Astrocyte (in vitro differentiated cells and primary cell): ENCODE results near the gene APOBEC3G. TPM values are rescaled to one million over a fixed set of nuclear protein-coding genes. Genes with fewer than 3 reads are reported as not detected.
A peak's percentile ranks its signal among the peaks of the same experiment; 100 is the strongest.
"Not testable (repeated sequence)": the region's sequence is repeated elsewhere in the genome, so short reads cannot be mapped to it uniquely, and the experiment has no call there.

Experiments
- DNase-seq: peaks from one replicate; pipeline ENCODE4 v3.0.0-alpha.2; 2010; ENCODE audit warnings: low read depth
- FAIRE-seq: peaks from 2 replicates; lab custom pipeline; 2011; peaks lifted over from hg19 to GRCh38; lab: Jason Lieb, UNC
- H2AFZ ChIP-seq: 2 replicates; pipeline ENCODE4 v1.6.0; 2012; ENCODE audit warnings: low read depth, low read length, inconsistent platforms
- H3K27ac ChIP-seq: 2 replicates; pipeline ENCODE4 v1.5.1; 2011; ENCODE audit warnings: low read depth, low read length, inconsistent platforms
- H3K27me3 ChIP-seq: 2 replicates; pipeline ENCODE4 v1.6.0; 2011; ENCODE audit warnings: low read length, inconsistent platforms; ENCODE audit not compliant: insufficient read depth
- H3K36me3 ChIP-seq: 2 replicates; pipeline ENCODE4 v1.5.1; 2011; ENCODE audit warnings: low read length, inconsistent platforms; ENCODE audit not compliant: insufficient read depth
- H3K4me1 ChIP-seq: 2 replicates; pipeline ENCODE4 v1.5.1; 2011; ENCODE audit warnings: low read length, inconsistent platforms; ENCODE audit not compliant: insufficient read depth
- H3K4me2 ChIP-seq: 2 replicates; pipeline ENCODE4 v1.6.0; 2012; ENCODE audit warnings: low read length, inconsistent platforms
- H3K4me3 ChIP-seq: 2 replicates; pipeline ENCODE4 v1.5.1; 2011; ENCODE audit warnings: low read depth, mild to moderate bottlenecking, low read length, inconsistent platforms; ENCODE audit not compliant: insufficient read depth
- H3K79me2 ChIP-seq: 2 replicates; pipeline ENCODE4 v1.6.0; 2012; ENCODE audit warnings: mild to moderate bottlenecking, low read length, inconsistent platforms; ENCODE audit not compliant: insufficient read depth
- H3K9ac ChIP-seq: 2 replicates; pipeline ENCODE4 v1.6.0; 2012; ENCODE audit warnings: mild to moderate bottlenecking, low read length, inconsistent platforms
- H3K9me3 ChIP-seq: 2 replicates; pipeline ENCODE4 v1.5.1; 2012; ENCODE audit warnings: low read depth, mild to moderate bottlenecking, low read length, inconsistent platforms; ENCODE audit not compliant: insufficient read depth
- H4K20me1 ChIP-seq: 2 replicates; pipeline ENCODE4 v1.6.0; 2012; ENCODE audit warnings: low read length, inconsistent platforms; ENCODE audit not compliant: insufficient read depth
- H3K27ac Mint-ChIP-seq: one replicate; pipeline ENCODE4 v1.8.0; 2021; ENCODE audit warnings: mild to moderate bottlenecking, mixed read lengths; ENCODE audit not compliant: unreplicated experiment
- H3K27me3 Mint-ChIP-seq: one replicate; pipeline ENCODE4 v1.8.0; 2021; ENCODE audit warnings: low read depth, mixed read lengths; ENCODE audit not compliant: unreplicated experiment
- H3K36me3 Mint-ChIP-seq: one replicate; pipeline ENCODE4 v1.8.0; 2021; ENCODE audit warnings: low read depth, mixed read lengths; ENCODE audit not compliant: unreplicated experiment
- H3K4me1 Mint-ChIP-seq: one replicate; pipeline ENCODE4 v1.8.0; 2021; ENCODE audit warnings: low read depth, mixed read lengths; ENCODE audit not compliant: unreplicated experiment
- H3K4me3 Mint-ChIP-seq: one replicate; pipeline ENCODE4 v1.8.0; 2021; ENCODE audit warnings: mild to moderate bottlenecking, moderate library complexity, mixed read lengths; ENCODE audit not compliant: unreplicated experiment
- H3K9me3 Mint-ChIP-seq: one replicate; pipeline ENCODE4 v1.8.0; 2021; ENCODE audit warnings: mild to moderate bottlenecking, mixed read lengths; ENCODE audit not compliant: unreplicated experiment
- CTCF ChIP-seq: IDR thresholded peaks from 2 replicates; pipeline ENCODE4 v1.5.1; 2011; ENCODE audit warnings: low read depth, mild to moderate bottlenecking, inconsistent platforms, low read length, moderate library complexity; ENCODE audit not compliant: insufficient read depth
- EZH2 ChIP-seq: IDR thresholded peaks from 2 replicates; pipeline ENCODE4 v1.6.1; 2012; ENCODE audit warnings: mild to moderate bottlenecking, low read length, inconsistent platforms; ENCODE audit not compliant: insufficient read depth
- total RNA-seq: library from RNA; stranded (reverse); gene quantifications from 2 replicates; pipeline ENCODE4 v1.2.1, GENCODE V29; 2021

APOBEC3G gene
- total RNA-seq, 1 donor from 2014 or later = 2.4 TPM

DNA sequence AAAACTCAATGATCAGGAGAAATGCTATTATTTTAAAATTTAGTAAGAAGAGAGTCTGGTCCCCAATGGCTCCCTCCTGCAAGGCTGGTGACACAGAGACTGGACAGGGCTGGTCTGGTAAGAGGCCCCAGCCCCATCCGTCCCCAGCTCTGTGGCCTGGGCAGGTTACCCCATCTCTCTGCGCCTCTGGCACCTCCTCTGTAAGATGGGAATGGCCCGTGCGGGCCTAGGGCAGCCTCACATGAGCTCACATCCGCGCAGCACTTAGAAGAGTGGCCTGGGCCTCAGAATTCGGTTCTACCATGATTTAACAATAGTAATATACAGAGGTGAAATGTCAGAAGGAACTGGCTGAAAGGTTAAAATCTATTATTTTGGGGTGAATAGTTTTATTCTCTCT lies 35.2 kb upstream of the APOBEC3G start:
- Mint-ChIP-seq H3K9me3 (no peaks in the 10 kb centered on the region), H3K36me3 (peaks cover 14% of the 10 kb centered on the region), H3K4me3 (peak overlapping the region; percentile 89), H3K4me1 (peaks cover 9% of the 10 kb centered on the region), H3K27me3 (peaks cover 2% of the 10 kb centered on the region), H3K27ac (no peak overlapping the region)
- no peaks in the 10 kb centered on the region for H3K27me3 ChIP-seq
- H3K9me3 ChIP-seq = no peaks in the 10 kb centered on the region
- no peak overlapping the region for H2AFZ ChIP-seq
- peaks cover 4% of the 10 kb centered on the region for H3K79me2 ChIP-seq
- no peak for FAIRE-seq
- H3K4me1 ChIP-seq = peaks cover 6% of the 10 kb centered on the region
- no peaks in the 10 kb centered on the region for H3K36me3 ChIP-seq
- no peak overlapping the region for H3K4me2 ChIP-seq
- no peak for TF ChIP-seq CTCF
- TF ChIP-seq EZH2 = no peak
- H3K27ac ChIP-seq = no peak overlapping the region
- H3K9ac ChIP-seq = no peak overlapping the region
- H4K20me1 ChIP-seq = no peaks in the 10 kb centered on the region
- DNase-seq = no peak
- no peak overlapping the region for H3K4me3 ChIP-seq

- H2AFZ ChIP-seq, H3K9me3 Mint-ChIP-seq, FAIRE-seq, DNase-seq, H3K4me2 ChIP-seq, H3K36me3 ChIP-seq, H3K4me3 Mint-ChIP-seq, H3K79me2 ChIP-seq, H3K4me3 ChIP-seq, H3K9me3 ChIP-seq, H4K20me1 ChIP-seq, H3K4me1 ChIP-seq, H3K27me3 Mint-ChIP-seq, H3K27ac Mint-ChIP-seq, H3K27ac ChIP-seq, H3K9ac ChIP-seq, H3K27me3 ChIP-seq: not testable (repeated sequence)
- H3K4me1 Mint-ChIP-seq = peaks cover 13% of the 10 kb centered on the region
- H3K36me3 Mint-ChIP-seq = peaks cover 14% of the 10 kb centered on the region
Measured at GRCh38 chr22:39043063-39043462, 34.0 kb upstream of the APOBEC3G start.

GRCh38 chr22:39045136-39045535 lies 31.9 kb upstream of the APOBEC3G start:
- DNase-seq, H3K79me2 ChIP-seq, H2AFZ ChIP-seq, H3K4me2 ChIP-seq, H3K36me3 ChIP-seq, H3K27me3 Mint-ChIP-seq, H3K9ac ChIP-seq, H3K4me3 Mint-ChIP-seq, H3K27ac ChIP-seq, H3K27me3 ChIP-seq, H4K20me1 ChIP-seq, H3K4me3 ChIP-seq, H3K9me3 ChIP-seq, H3K27ac Mint-ChIP-seq, H3K9me3 Mint-ChIP-seq, FAIRE-seq, H3K4me1 ChIP-seq: not testable (repeated sequence)
- peaks cover 10% of the 10 kb centered on the region for H3K4me1 Mint-ChIP-seq
- H3K36me3 Mint-ChIP-seq = peaks cover 15% of the 10 kb centered on the region

GRCh38 chr22:39049486-39049885 lies 27.6 kb upstream of the APOBEC3G start:
- H3K9me3 Mint-ChIP-seq, H3K4me2 ChIP-seq, H3K36me3 ChIP-seq, DNase-seq, H3K9me3 ChIP-seq, H3K79me2 ChIP-seq, H2AFZ ChIP-seq, H3K4me3 ChIP-seq, H3K9ac ChIP-seq, H3K4me1 Mint-ChIP-seq, H3K27me3 ChIP-seq, FAIRE-seq, H3K4me1 ChIP-seq, H4K20me1 ChIP-seq, H3K27ac ChIP-seq, H3K27ac Mint-ChIP-seq, H3K27me3 Mint-ChIP-seq, H3K4me3 Mint-ChIP-seq: not testable (repeated sequence)
- H3K36me3 Mint-ChIP-seq = peaks cover 11% of the 10 kb centered on the region

DNA sequence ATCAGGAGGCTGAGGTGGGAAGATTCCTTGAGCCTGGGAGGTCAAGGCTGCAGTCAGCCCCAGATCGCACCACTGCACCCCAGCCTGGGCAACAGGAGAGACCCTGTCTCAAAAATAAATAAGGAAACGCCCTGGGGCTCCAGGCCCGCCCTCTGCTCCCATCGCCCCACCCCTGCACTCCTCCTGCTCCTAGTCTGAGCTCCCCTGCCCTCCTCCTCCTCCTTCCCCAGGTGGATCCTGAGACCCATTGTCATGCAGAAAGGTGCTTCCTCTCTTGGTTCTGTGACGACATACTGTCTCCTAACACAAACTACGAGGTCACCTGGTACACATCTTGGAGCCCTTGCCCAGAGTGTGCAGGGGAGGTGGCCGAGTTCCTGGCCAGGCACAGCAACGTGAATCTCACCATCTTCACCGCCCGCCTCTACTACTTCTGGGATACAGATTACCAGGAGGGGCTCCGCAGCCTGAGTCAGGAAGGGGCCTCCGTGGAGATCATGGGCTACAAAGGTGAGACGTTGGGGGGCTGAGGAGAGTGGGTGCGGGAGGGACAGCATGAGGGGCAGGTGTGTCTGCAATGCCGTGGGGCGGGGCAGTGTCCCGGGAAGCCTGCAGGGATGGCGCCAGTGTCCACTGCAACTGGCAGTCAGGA lies 25.1 kb upstream of the APOBEC3G start:
- not testable (repeated sequence) for H3K9ac ChIP-seq, H3K27ac Mint-ChIP-seq, DNase-seq, H3K79me2 ChIP-seq, H3K36me3 Mint-ChIP-seq, H3K4me3 ChIP-seq, H3K4me2 ChIP-seq, FAIRE-seq, H3K4me1 Mint-ChIP-seq, H3K27me3 Mint-ChIP-seq, H3K9me3 Mint-ChIP-seq, H3K4me3 Mint-ChIP-seq, H3K4me1 ChIP-seq, H3K27me3 ChIP-seq, H4K20me1 ChIP-seq, H3K9me3 ChIP-seq, H2AFZ ChIP-seq, H3K27ac ChIP-seq, H3K36me3 ChIP-seq
